Kidney (tissue), 14 donors: Measurements from ENCODE around the gene CD46. TPM values are rescaled to one million over a fixed set of nuclear protein-coding genes. Genes with fewer than 3 reads are reported as not detected.

ENCODE experiments used
- DNase-seq, 5 donors: peaks; one replicate each; pipeline ENCODE4 v3.0.0-alpha.2; 2013 to 2020
- FAIRE-seq: peaks from 2 replicates; lab custom pipeline; 2012; peaks lifted over from hg19 to GRCh38; lab: Jason Lieb, UNC
- H3K27ac ChIP-seq, 2 donors: one replicate each; pipeline ENCODE4 v1.7.0; 2013; ENCODE audit warnings: low read depth in 2 of 2, low read length in 2 of 2, inconsistent platforms in 1 of 2
- H3K27me3 ChIP-seq: one replicate; pipeline ENCODE4 v1.7.1; 2013; ENCODE audit warnings: low read length, inconsistent platforms; ENCODE audit not compliant: control insufficient read depth, insufficient read depth
- H3K36me3 ChIP-seq, 3 donors: one replicate each; pipeline versions ENCODE4 v1.7.0 to v1.7.1; 2013; ENCODE audit warnings: low read length in 3 of 3, control low read depth in 1 of 3, inconsistent platforms in 1 of 3; ENCODE audit not compliant: insufficient read depth in 3 of 3, control insufficient read depth in 2 of 3
- H3K4me1 ChIP-seq, 3 donors: one replicate each; pipeline versions ENCODE4 v1.7.0 to v1.7.1; 2013; ENCODE audit warnings: low read length in 3 of 3, inconsistent platforms in 1 of 3, low read depth in 1 of 3; ENCODE audit not compliant: control insufficient read depth in 2 of 3, insufficient read depth in 2 of 3
- H3K4me3 ChIP-seq, 3 donors: one replicate each; pipeline versions ENCODE4 v1.7.0 to v1.8.1; 2013; ENCODE audit warnings: low read length in 3 of 3, control low read depth in 1 of 3, inconsistent platforms in 1 of 3
- H3K9ac ChIP-seq, 3 donors: one replicate each; pipeline versions ENCODE4 v1.7.0 to v1.7.1; 2013; ENCODE audit warnings: low read length in 3 of 3, control low read depth in 1 of 3, inconsistent platforms in 1 of 3
- H3K9me3 ChIP-seq, 3 donors: one replicate each; pipeline versions ENCODE4 v1.7.0 to v1.7.1; 2013; ENCODE audit warnings: low read length in 3 of 3, control low read depth in 1 of 3, inconsistent platforms in 1 of 3; ENCODE audit not compliant: control insufficient read depth in 2 of 3, insufficient read depth in 1 of 3
- intact Hi-C: fragments of 100-400 bp; cut with DNase I; formaldehyde crosslinking; loops from one replicate; pipeline ENCODE4 v1.11.1; 2022
- polyA plus RNA-seq: library from polyadenylated mRNA; stranded (reverse); fragments of 350-450 nt; fragmentation: Illumina TruSeq; extraction: RNeasy Lipid Tissue Mini Kit (QIAGEN cat#74804); gene quantifications from one replicate; pipeline ENCODE4 v1.2.3, GENCODE V29; 2014; ENCODE audit warnings: low read depth, low replicate concordance; ENCODE audit not compliant: insufficient read depth
- total RNA-seq: library from RNA; stranded (reverse); fragmentation: NEBNext Ultra II Directional; extraction: Animal tissue kit (Norgen Biotek cat#: 25700); gene quantifications from one replicate; pipeline ENCODE4 v1.2.1, GENCODE V29; 2021
- TF ChIP-seq, protein P1 (sequence below): IDR thresholded peaks from 3 replicates; pipeline ENCODE4 v1.5.1; 2012; ENCODE audit warnings: mild to moderate bottlenecking, moderate library complexity, borderline replicate concordance; ENCODE audit not compliant: insufficient read depth; ENCODE audit errors: extremely low read depth
- donor health status: control.
- donor health status: control.
- donor health status: control.
- donor health status: control.
- donor health status: control.
- donor health status: DM: yes; HTN: yes; CAD: no.
- donor health status: Normal renal cell carcinoma (clear cell type).

The CD46 gene
- total and polyA plus RNA-seq, 2 donors from 2014 or later = 119 to 269 TPM

DNA sequence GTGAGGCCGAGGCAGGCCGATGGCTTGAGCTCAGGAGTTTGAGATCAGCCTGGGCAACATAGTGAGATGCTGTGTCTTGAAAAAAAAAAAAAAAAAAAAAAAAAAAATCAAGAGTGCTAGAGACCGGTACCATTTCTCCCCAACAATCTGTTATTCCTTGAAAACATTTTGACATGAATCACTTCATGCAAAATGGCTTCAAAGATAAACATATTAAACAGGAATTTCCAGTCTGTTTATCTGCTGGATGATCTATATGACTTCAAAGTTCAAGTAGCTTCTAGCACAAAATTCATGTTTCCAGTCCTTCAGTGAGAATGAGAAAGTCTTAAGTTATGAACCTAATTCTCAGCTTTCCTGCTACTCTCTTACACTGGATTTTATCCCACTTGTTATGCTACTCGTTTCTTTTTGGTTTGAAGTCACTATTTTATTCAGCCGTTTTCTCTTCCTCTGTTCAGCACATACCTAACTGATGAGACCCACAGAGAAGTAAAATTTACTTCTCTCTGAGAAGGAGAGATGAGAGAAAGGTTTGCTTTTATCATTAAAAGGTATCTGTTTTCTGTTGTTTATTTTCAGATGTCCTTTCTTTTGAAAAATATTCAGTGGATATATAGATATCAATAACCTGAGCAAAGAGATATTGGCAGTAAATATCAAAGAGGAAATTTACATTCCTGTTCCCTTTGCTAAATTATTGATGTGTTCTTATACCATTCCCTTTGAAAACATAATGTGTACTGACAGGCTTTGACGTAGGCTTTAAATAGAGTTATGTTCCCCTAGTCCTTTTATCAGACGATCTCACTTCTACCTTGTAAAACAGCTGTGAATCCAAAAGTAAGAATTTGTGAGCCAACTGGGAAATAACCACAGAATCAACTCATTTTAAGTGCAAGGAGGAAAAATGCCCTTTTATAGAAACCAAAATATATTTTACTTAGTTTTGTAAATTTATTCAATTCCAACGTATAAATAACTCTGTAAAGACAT, 38.2 kb downstream of the CD46 start:
- no peaks in the 10 kb centered on the region for H3K27me3 ChIP-seq
- DNase-seq (no peak), FAIRE-seq (peak; percentile 25)
- no peaks in the 10 kb centered on the region for H3K9me3 ChIP-seq
- H3K36me3 ChIP-seq = peaks cover 4 to 9% (median 8%) of the 10 kb centered on the region in 3 donors
- TF ChIP-seq, protein P1, sequence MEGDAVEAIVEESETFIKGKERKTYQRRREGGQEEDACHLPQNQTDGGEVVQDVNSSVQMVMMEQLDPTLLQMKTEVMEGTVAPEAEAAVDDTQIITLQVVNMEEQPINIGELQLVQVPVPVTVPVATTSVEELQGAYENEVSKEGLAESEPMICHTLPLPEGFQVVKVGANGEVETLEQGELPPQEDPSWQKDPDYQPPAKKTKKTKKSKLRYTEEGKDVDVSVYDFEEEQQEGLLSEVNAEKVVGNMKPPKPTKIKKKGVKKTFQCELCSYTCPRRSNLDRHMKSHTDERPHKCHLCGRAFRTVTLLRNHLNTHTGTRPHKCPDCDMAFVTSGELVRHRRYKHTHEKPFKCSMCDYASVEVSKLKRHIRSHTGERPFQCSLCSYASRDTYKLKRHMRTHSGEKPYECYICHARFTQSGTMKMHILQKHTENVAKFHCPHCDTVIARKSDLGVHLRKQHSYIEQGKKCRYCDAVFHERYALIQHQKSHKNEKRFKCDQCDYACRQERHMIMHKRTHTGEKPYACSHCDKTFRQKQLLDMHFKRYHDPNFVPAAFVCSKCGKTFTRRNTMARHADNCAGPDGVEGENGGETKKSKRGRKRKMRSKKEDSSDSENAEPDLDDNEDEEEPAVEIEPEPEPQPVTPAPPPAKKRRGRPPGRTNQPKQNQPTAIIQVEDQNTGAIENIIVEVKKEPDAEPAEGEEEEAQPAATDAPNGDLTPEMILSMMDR = no peak
- H3K27ac ChIP-seq = no peak overlapping the region
- intact Hi-C loops = no loop called here
- no peak overlapping the region for H3K9ac ChIP-seq
- H3K4me3 ChIP-seq = no peak overlapping the region
- H3K4me1 ChIP-seq = no peaks in the 10 kb centered on the region

DNA sequence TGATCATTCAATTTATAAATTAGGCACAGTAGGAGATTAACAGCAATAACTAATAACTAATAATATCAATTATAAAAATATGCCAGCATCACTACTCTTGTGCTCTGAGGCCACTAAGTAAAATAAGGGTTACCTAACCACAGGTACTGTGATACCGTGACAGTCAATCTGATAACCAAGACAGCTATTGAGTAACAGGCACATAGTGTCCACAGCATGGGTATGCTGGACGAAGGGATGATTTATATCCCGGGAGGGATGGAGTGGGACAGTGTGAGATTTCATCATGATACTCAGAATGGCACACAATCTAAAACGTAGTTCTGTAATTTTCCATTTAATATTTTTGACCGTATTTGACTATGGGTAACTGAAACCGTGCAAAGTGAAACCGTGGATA, 39.4 kb downstream of the CD46 start:
- Histone ChIP-seq H3K4me1 (no peaks in the 10 kb centered on the region), H3K4me3 (no peak overlapping the region), H3K9ac (no peak overlapping the region), H3K9me3 (no peaks in the 10 kb centered on the region), H3K27me3 (no peaks in the 10 kb centered on the region), H3K36me3 (peaks cover 4 to 9% (median 4%) of the 10 kb centered on the region in 3 donors), H3K27ac (no peak overlapping the region)
- intact Hi-C loops = no loop called here
- FAIRE-seq = no peak
- no peak for DNase-seq
- TF ChIP-seq, protein P1 = no peak

DNA sequence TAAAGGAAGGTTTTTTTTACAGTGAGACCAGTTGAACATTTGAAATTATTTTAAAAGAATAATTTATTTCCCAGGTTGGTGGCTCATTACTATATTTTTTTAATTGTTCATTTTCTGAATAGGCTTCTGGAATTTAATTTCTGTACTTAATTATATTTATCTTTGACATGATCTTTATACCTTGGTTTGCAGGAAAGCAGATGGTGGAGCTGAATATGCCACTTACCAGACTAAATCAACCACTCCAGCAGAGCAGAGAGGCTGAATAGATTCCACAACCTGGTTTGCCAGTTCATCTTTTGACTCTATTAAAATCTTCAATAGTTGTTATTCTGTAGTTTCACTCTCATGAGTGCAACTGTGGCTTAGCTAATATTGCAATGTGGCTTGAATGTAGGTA, 41.5 kb downstream of the CD46 start:
- TF ChIP-seq, protein P1 = no peak
- no peaks in the 10 kb centered on the region for H3K4me1 ChIP-seq
- H3K27ac ChIP-seq = no peak overlapping the region
- peaks cover 4 to 7% (median 4%) of the 10 kb centered on the region in 3 donors for H3K36me3 ChIP-seq
- H3K27me3 ChIP-seq = no peaks in the 10 kb centered on the region
- H3K9ac ChIP-seq = no peak overlapping the region
- DNase-seq (no peak), FAIRE-seq (no peak)
- H3K9me3 ChIP-seq = no peaks in the 10 kb centered on the region
- H3K4me3 ChIP-seq = no peak overlapping the region
- intact Hi-C loops = no loop called here
